ENCODE measurements around the gene TACR1. TPM values are rescaled to one million over a fixed set of nuclear protein-coding genes. Genes with fewer than 3 reads are reported as not detected.

TACR1 gene
- total and polyA plus RNA-seq, 2 of the 8 experiments (the other 6 are each of a cell fraction or from before 2014, with no cell fraction given) = 0.09 to 0.37 TPM

DNA sequence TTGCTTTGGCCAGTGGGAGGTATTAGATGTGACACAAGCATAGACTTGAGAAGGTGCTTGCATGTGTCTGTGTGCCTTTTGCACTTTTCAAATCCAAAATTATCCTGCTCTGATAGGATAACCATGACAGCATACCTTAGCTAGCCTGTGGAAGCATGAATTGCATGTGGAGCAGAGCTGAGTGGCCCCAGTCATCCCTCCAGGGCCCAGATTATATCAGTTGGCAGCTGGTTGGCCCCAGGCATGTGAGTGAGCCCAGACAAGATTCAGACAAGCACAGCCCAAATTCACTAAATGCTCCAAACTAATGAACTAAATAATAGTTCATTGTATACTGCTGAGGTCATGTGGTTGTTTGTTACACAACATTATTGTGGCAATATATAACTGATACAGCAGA is 18.8 kb downstream of the TACR1 start:
- H3K23ac ChIP-seq (ENCODE audit: insufficient read length) = no peak overlapping the region
- POLR2A ChIA-PET (ENCODE audit: partially characterized antibody) = interaction anchor here (1.0 kb wide), 1 partner anchor 170 kb away, joined by 3 read pairs; no protein-coding TSS in a partner anchor
- TF ChIP-seq POLR2AphosphoS5 (IDR thresholded peaks at IDR 0.05; ENCODE audit: low read depth, low read length) (no peak), TEAD4 (IDR thresholded peaks at IDR 0.05; ENCODE audit: low read depth, low read length) (no peak), MAFK (IDR thresholded peaks at IDR 0.05; ENCODE audit: low read depth, low read length) (no peak), CBX5 (IDR thresholded peaks at IDR 0.05; ENCODE audit: low read depth, low read length) (no peak), TAF7 (optimal IDR thresholded peaks at IDR 0.05; ENCODE audit: borderline replicate concordance, low read depth, low read length) (no peak), EGR1 (IDR thresholded peaks at IDR 0.05; ENCODE audit: borderline replicate concordance, low read depth, low read length) (no peak), GTF2F1 (IDR thresholded peaks at IDR 0.05; ENCODE audit: borderline replicate concordance, low read depth, low read length) (no peak), YY1 (IDR thresholded peaks at IDR 0.05; ENCODE audit: low read depth, low read length) (no peak), TBP (IDR thresholded peaks at IDR 0.05; ENCODE audit: low read depth, low read length) (no peak), SIN3A (conservative IDR thresholded peaks at IDR 0.05 in 1 of 2, IDR thresholded peaks at IDR 0.05 in 1 of 2; ENCODE audit: low read depth in 1 of 2, low read length in 2 of 2) (no peak)
- TF ChIP-seq, protein P1, sequence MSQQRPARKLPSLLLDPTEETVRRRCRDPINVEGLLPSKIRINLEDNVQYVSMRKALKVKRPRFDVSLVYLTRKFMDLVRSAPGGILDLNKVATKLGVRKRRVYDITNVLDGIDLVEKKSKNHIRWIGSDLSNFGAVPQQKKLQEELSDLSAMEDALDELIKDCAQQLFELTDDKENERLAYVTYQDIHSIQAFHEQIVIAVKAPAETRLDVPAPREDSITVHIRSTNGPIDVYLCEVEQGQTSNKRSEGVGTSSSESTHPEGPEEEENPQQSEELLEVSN (IDR thresholded peaks at IDR 0.05) = no peak
- TF ChIP-seq, protein P2, sequence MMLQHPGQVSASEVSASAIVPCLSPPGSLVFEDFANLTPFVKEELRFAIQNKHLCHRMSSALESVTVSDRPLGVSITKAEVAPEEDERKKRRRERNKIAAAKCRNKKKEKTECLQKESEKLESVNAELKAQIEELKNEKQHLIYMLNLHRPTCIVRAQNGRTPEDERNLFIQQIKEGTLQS (IDR thresholded peaks at IDR 0.05; ENCODE audit: insufficient read depth, low read depth, low read length) = no peak
- TF ChIP-seq, protein P3, sequence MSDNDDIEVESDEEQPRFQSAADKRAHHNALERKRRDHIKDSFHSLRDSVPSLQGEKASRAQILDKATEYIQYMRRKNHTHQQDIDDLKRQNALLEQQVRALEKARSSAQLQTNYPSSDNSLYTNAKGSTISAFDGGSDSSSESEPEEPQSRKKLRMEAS (IDR thresholded peaks at IDR 0.05) = no peak
- H3K27me3 ChIP-seq (replicated peaks in 1 of 4; ENCODE audit: control insufficient read depth in 3 of 4, extremely low read depth in 1 of 4, insufficient read depth in 3 of 4, low read length in 3 of 4) = no peaks in the 10 kb centered on the region
- H3K36me3 ChIP-seq (ENCODE audit: control insufficient read depth in 2 of 4, insufficient read depth in 4 of 4, low read length in 3 of 4) = no peaks in the 10 kb centered on the region
- H3K79me2 ChIP-seq (ENCODE audit: control insufficient read depth in 1 of 2, insufficient read depth in 2 of 2, low read length in 2 of 2) = no peaks in the 10 kb centered on the region
- H3K4me2 ChIP-seq (ENCODE audit: insufficient read depth in 1 of 2, low read depth in 2 of 2, low read length in 2 of 2) = no peak overlapping the region
- H2AK5ac ChIP-seq (ENCODE audit: low read depth, low read length) = no peak overlapping the region
- no peak overlapping the region for H3K4me3 ChIP-seq (ENCODE audit: extremely low read depth in 1 of 4, insufficient read depth in 2 of 4, low read depth in 3 of 4, low read length in 4 of 4)
- DNase-seq (ENCODE audit: low read depth in 1 of 2, low spot score in 2 of 2) = no peak
- no peak for FAIRE-seq
- no peak overlapping the region for H2BK120ac ChIP-seq (replicated peaks; ENCODE audit: low read depth, low read length)
- no peaks in the 10 kb centered on the region for H3K9me3 ChIP-seq (ENCODE audit: insufficient read depth in 2 of 2, low read depth in 1 of 2, low read length in 1 of 2)
- H3K9ac ChIP-seq (replicated peaks in 1 of 4; ENCODE audit: extremely low read depth in 1 of 4, low read depth in 3 of 4, low read length in 3 of 4) = no peak overlapping the region
- H4K91ac ChIP-seq (replicated peaks; ENCODE audit: insufficient read length, low read length) = no peak overlapping the region
- no peak overlapping the region for H2BK5ac ChIP-seq (ENCODE audit: low read depth, low read length)
- peaks cover 5% of the 10 kb centered on the region; the same call in 1 of the 2 replicates for H3K23me2 ChIP-seq (ENCODE audit: low read depth, low read length)
- no peak overlapping the region for H3K4ac ChIP-seq (replicated peaks; ENCODE audit: insufficient read length, low read depth, low read length)
- H3K79me1 ChIP-seq (ENCODE audit: low read depth, low read length) = no peaks in the 10 kb centered on the region
- H2BK15ac ChIP-seq (ENCODE audit: low read length) = no peak overlapping the region
- no peak overlapping the region for H2BK20ac ChIP-seq (ENCODE audit: low read length)
- no peak overlapping the region for H3K18ac ChIP-seq (ENCODE audit: extremely low read depth, low read length)
- H4K20me1 ChIP-seq (replicated peaks in 1 of 2; ENCODE audit: control insufficient read depth in 1 of 2, insufficient read depth in 2 of 2, low read length in 2 of 2) = no peaks in the 10 kb centered on the region
- H4K8ac ChIP-seq (ENCODE audit: extremely low read depth, insufficient read depth, low read length) = no peak overlapping the region
- no peak overlapping the region for H2AFZ ChIP-seq (ENCODE audit: low read length)
- H4K5ac ChIP-seq (ENCODE audit: insufficient read length, low read depth, low read length) = no peak overlapping the region
- no peak overlapping the region for H3K14ac ChIP-seq (ENCODE audit: insufficient read length)
- H3K4me1 ChIP-seq (replicated peaks in 1 of 4; ENCODE audit: control insufficient read depth in 3 of 4, insufficient read depth in 4 of 4, low read length in 3 of 4) = peaks cover 0 to 1% (median 0%) of the 10 kb centered on the region in 4 experiments; a peak in 1 of 7 replicates
- CTCF ChIA-PET (ENCODE audit: partially characterized antibody) = interaction anchor here (1.7 to 1.8 kb wide), 2 partner anchors 23 to 41 kb away, joined by 3 to 4 read pairs; no protein-coding TSS in a partner anchor
- H3K56ac ChIP-seq (replicated peaks; ENCODE audit: insufficient read length, low read depth, low read length) = no peak overlapping the region
- H3K27ac ChIP-seq (ENCODE audit: low read depth, low read length) = no peak overlapping the region
- no peak overlapping the region for H2BK12ac ChIP-seq (ENCODE audit: low read depth, low read length)

All from H1 (cell line).